Hepatocyte (in vitro differentiated cells): ENCODE measurements around the gene ODF4.

Experiments used
- EZH2 ChIP-seq: fragments of 200-600 bp; sonication (generic); IDR thresholded peaks from 2 replicates; pipeline ENCODE4 v1.6.1; 2016; ENCODE audit warnings: antibody characterized with exemption, mild to moderate bottlenecking, borderline replicate concordance
- TF ChIP-seq, protein P1 (sequence below): fragments of 200-600 bp; sonication (generic); IDR thresholded peaks from 2 replicates; pipeline ENCODE4 v1.5.1; 2016; ENCODE audit warnings: antibody characterized with exemption, mild to moderate bottlenecking; ENCODE audit not compliant: poor library complexity

DNA sequence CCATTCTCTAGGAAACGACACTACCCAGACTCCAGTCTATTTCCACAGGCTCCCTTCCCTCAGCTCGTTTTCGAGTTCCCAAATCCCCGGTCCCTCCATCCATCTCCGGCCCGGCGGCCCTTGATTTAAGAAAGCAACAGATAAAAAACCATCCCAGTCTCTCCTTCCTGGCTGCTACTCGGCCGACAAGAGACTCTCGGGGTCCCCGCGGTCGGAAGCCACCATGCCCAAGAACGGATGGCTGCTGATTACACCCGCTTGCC is 43.2 kb downstream of the ODF4 start:
- TF ChIP-seq, protein P1, sequence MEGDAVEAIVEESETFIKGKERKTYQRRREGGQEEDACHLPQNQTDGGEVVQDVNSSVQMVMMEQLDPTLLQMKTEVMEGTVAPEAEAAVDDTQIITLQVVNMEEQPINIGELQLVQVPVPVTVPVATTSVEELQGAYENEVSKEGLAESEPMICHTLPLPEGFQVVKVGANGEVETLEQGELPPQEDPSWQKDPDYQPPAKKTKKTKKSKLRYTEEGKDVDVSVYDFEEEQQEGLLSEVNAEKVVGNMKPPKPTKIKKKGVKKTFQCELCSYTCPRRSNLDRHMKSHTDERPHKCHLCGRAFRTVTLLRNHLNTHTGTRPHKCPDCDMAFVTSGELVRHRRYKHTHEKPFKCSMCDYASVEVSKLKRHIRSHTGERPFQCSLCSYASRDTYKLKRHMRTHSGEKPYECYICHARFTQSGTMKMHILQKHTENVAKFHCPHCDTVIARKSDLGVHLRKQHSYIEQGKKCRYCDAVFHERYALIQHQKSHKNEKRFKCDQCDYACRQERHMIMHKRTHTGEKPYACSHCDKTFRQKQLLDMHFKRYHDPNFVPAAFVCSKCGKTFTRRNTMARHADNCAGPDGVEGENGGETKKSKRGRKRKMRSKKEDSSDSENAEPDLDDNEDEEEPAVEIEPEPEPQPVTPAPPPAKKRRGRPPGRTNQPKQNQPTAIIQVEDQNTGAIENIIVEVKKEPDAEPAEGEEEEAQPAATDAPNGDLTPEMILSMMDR = no peak
- no peak for TF ChIP-seq EZH2
